Measurements from ENCODE around the gene MAP7D3.

GRCh38 chrX:136202889-136203288 lies 48.3 kb downstream of the MAP7D3 start:
- TF ChIP-seq, protein P1, sequence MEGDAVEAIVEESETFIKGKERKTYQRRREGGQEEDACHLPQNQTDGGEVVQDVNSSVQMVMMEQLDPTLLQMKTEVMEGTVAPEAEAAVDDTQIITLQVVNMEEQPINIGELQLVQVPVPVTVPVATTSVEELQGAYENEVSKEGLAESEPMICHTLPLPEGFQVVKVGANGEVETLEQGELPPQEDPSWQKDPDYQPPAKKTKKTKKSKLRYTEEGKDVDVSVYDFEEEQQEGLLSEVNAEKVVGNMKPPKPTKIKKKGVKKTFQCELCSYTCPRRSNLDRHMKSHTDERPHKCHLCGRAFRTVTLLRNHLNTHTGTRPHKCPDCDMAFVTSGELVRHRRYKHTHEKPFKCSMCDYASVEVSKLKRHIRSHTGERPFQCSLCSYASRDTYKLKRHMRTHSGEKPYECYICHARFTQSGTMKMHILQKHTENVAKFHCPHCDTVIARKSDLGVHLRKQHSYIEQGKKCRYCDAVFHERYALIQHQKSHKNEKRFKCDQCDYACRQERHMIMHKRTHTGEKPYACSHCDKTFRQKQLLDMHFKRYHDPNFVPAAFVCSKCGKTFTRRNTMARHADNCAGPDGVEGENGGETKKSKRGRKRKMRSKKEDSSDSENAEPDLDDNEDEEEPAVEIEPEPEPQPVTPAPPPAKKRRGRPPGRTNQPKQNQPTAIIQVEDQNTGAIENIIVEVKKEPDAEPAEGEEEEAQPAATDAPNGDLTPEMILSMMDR (IDR thresholded peaks at IDR 0.05 in 2 of 3, conservative IDR thresholded peaks at IDR 0.05 in 1 of 3; ENCODE audit: borderline replicate concordance in 1 of 3, insufficient read depth in 1 of 3, low read depth in 2 of 3, low read length in 2 of 3): no peak
- TF ChIP-seq EZH2 (IDR thresholded peaks at IDR 0.05): no peak
- TF ChIP-seq ZNF274 (IDR thresholded peaks at IDR 0.05; ENCODE audit: low read depth, low read length): no peak
- TF ChIP-seq POLR2A (IDR thresholded peaks at IDR 0.05; ENCODE audit: borderline replicate concordance, extremely low read depth, insufficient read depth, insufficient read length): no peak
- TF ChIP-seq CEBPB (IDR thresholded peaks at IDR 0.05; ENCODE audit: low read depth): no peak
- no peak for TF ChIP-seq MAX (IDR thresholded peaks at IDR 0.05)
- TF ChIP-seq FOSL1 (IDR thresholded peaks at IDR 0.05; ENCODE audit: low read depth): no peak

Measured in HCT116 (cell line).